T-cell (primary cell): ENCODE data around the gene DNAH11. TPM values are rescaled to one million over a fixed set of nuclear protein-coding genes. Genes with fewer than 3 reads are reported as not detected.

ENCODE experiments used
- ATAC-seq, 4 experiments: fragments of 200-7000 bp in 3 of 4; fragments of 150-1000 bp in 1 of 4; cut with Tn5 transposase; replicated peaks in 1 of 4; 1 replicate in 3 of 4; 2 replicates in 1 of 4; pipeline ENCODE4 v1.10.0; 2021; ENCODE audit warnings: moderate library complexity in 3 of 4, mild to moderate bottlenecking in 2 of 4, moderate number of reproducible peaks in 1 of 4
- CTCF ChIA-PET, 2 donors: fragments of 300-600 bp; sonication (Branson Sonifier 250); formaldehyde crosslinking; loops; one replicate each; lab custom pipeline; 2022; ENCODE audit warnings: antibody characterized with exemption in 2 of 2; lab: Charles Lee
- POLR2A ChIA-PET, 2 donors: fragments of 300-600 bp; sonication (Branson Sonifier 250); formaldehyde crosslinking; loops; one replicate each; lab custom pipeline; 2022; ENCODE audit warnings: antibody characterized with exemption in 2 of 2; lab: Charles Lee
- DNase-seq, 35 experiments: peaks; one replicate each; pipeline versions ENCODE4 v3.0.0 to v3.0.0-alpha.2; 2013 to 2023
- H3K27ac ChIP-seq: one replicate; pipeline ENCODE4 v1.5.1; 2013; ENCODE audit warnings: low read length
- H3K27me3 ChIP-seq, 2 experiments: replicated peaks in 1 of 2; 1 replicate in 1 of 2; 2 replicates in 1 of 2; pipeline versions ENCODE4 v1.6.1 to v1.7.0; 2013; ENCODE audit warnings: low read length in 1 of 2, mixed read lengths in 1 of 2; ENCODE audit not compliant: control insufficient read depth in 2 of 2, insufficient read depth in 2 of 2; ENCODE audit errors: extremely low read depth in 1 of 2
- H3K36me3 ChIP-seq, 2 donors: 1 replicate in 1 of 2; 2 replicates in 1 of 2; pipeline versions ENCODE4 v1.6.1 to v1.7.0; 2013; ENCODE audit warnings: low read length in 1 of 2; ENCODE audit not compliant: control insufficient read depth in 2 of 2, insufficient read depth in 1 of 2; ENCODE audit errors: extremely low read depth in 1 of 2
- H3K4me1 ChIP-seq, 2 experiments: 1 replicate in 1 of 2; 2 replicates in 1 of 2; pipeline versions ENCODE4 v1.6.1 to v1.7.0; 2013; ENCODE audit warnings: low read length in 2 of 2, mixed read lengths in 1 of 2; ENCODE audit not compliant: insufficient read depth in 2 of 2, control insufficient read depth in 1 of 2; ENCODE audit errors: extremely low read depth in 1 of 2
- H3K4me3 ChIP-seq, 2 donors: 1 replicate in 1 of 2; 2 replicates in 1 of 2; pipeline versions ENCODE4 v1.5.1 to v1.7.0; 2013; ENCODE audit warnings: mild to moderate bottlenecking in 2 of 2, low read length in 1 of 2, moderate library complexity in 1 of 2; ENCODE audit not compliant: control insufficient read depth in 1 of 2; ENCODE audit errors: extremely low read depth in 1 of 2
- H3K9me3 ChIP-seq: 2 replicates; pipeline ENCODE4 v1.7.0; 2013
- H3K27ac Mint-ChIP-seq, 2 donors: one replicate each; pipeline ENCODE4 v1.8.0; 2020 to 2021; ENCODE audit warnings: mild to moderate bottlenecking in 2 of 2, mixed read lengths in 2 of 2
- H3K27me3 Mint-ChIP-seq, 2 donors: one replicate each; pipeline ENCODE4 v1.8.0; 2021 to 2022; ENCODE audit warnings: mixed read lengths in 2 of 2
- H3K36me3 Mint-ChIP-seq: one replicate; pipeline ENCODE4 v1.8.0; 2021; ENCODE audit warnings: mixed read lengths
- H3K4me1 Mint-ChIP-seq, 3 donors: one replicate each; pipeline ENCODE4 v1.8.0; 2020 to 2022; ENCODE audit warnings: mixed read lengths in 3 of 3, mild to moderate bottlenecking in 1 of 3
- H3K4me3 Mint-ChIP-seq, 3 donors: one replicate each; pipeline ENCODE4 v1.8.0; 2020 to 2022; ENCODE audit warnings: mild to moderate bottlenecking in 3 of 3, mixed read lengths in 3 of 3, moderate library complexity in 3 of 3
- H3K9me3 Mint-ChIP-seq, 3 donors: one replicate each; pipeline ENCODE4 v1.8.0; 2020 to 2022; ENCODE audit warnings: mixed read lengths in 3 of 3
- WGBS: methylation state at CpG from one replicate; pipeline ENCODE4 v1.1.5; 2013; ENCODE audit warnings: missing lambda C conversion rate; ENCODE audit not compliant: insufficient coverage; 5-methylcytosine and 5-hydroxymethylcytosine counted together
- total RNA-seq, 35 experiments: library from RNA in 6 of 35; stranded (reverse) in 6 of 35; fragments of 120-200 nt in 1 of 35; gene quantifications; one replicate each; pipeline versions ENCODE4 v1.2.1 to v1.2.4 and lab custom pipeline; 2013 to 2026

Gene DNAH11
- total RNA-seq, 5 donors from 2014 or later (not counting 1 experiment from before 2014, with no cell fraction given) = 0.06 to 0.83 (median 0.35) TPM

DNA sequence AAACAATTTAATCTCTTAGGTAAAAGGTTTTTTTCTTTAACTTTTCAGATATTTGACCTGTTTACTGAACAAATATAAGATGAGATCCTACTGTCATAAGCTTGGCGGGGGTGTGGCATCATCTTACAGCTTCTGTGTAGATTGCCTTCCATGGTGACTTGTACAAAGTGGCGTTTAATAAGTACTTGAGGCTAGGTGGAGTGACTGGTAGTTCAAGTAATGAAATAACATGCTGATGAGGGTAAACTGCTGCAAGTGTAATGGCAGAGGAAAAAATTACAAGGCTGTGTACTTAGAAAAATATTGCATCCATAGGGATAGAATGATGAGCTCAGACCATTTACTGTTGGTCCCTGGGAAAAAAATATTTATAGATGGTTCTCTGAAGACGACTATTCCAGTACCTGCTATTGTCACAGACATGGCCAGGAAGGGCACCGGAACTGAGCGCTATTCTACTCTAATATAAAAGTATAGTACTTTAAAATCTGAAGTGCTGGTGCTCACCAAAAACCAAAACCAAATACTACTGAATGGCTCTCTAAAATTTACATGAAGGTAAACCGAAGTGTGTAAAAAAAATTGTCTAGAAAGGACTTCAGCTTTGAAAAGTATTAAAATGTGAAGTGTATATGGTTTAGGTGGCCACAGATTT is 42.4 kb downstream of the DNAH11 start:
- H3K4me1 ChIP-seq = peaks cover 0 to 9% of the 10 kb centered on the region in 2 experiments
- H3K4me3 ChIP-seq = no peak overlapping the region
- peaks cover 0 to 9% (median 3%) of the 10 kb centered on the region in 3 donors for H3K9me3 Mint-ChIP-seq
- no peaks in the 10 kb centered on the region for H3K36me3 ChIP-seq
- H3K27ac ChIP-seq = no peak overlapping the region
- no peaks in the 10 kb centered on the region for H3K9me3 ChIP-seq
- H3K27me3 ChIP-seq = no peaks in the 10 kb centered on the region
- H3K27ac Mint-ChIP-seq = no peak overlapping the region
- no peak for ATAC-seq
- ChIA-PET CTCF (no interaction called here), POLR2A (interaction anchor here in 1 of 2 donors (0.5 kb wide), 1 partner anchor 362 kb away, joined by 7 read pairs; no protein-coding TSS in a partner anchor)
- 78% methylated on average over 2 of the region's 6 CpGs for WGBS
- H3K4me3 Mint-ChIP-seq = no peak overlapping the region
- H3K4me1 Mint-ChIP-seq = peaks cover 17 to 19% (median 17%) of the 10 kb centered on the region in 3 donors
- H3K27me3 Mint-ChIP-seq = peaks cover 3 to 7% of the 10 kb centered on the region in 2 donors
- H3K36me3 Mint-ChIP-seq = no peaks in the 10 kb centered on the region
- DNase-seq = no peak

DNA sequence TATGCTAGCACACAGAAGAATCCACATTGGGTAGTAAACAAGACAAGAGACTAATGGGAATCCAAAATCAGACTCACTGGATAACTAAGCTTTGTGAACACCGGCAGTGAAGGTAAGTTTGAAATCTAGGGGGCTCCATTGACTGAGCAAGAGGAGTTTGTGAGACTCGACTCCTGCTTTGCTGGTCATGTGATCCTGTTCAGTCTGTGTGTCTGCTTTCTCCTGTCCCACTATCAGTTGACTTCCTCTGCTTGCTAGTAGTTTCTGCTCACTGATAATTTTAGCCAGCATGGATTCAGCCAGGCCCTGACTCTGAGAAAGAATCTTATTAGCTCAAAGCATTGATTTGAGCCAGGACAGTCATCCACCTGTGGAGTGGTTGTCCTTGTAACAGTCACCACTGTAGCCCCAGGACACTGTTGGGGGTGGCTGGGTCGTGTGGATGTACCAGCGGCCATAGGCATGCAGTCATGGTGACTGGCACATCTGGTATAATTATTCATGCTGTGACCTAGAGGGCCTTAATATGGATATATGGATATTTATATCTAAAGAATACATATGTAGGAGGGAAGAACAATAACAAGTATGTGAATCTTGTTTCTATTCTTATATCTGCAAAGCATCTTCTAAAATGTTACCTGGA is 44.4 kb downstream of the DNAH11 start:
- Mint-ChIP-seq H3K27ac (peak overlapping the region; percentile 1 to 17), H3K27me3 (peaks cover 3 to 5% of the 10 kb centered on the region in 2 donors), H3K36me3 (no peaks in the 10 kb centered on the region), H3K9me3 (peaks cover 0 to 9% (median 3%) of the 10 kb centered on the region in 3 donors), H3K4me3 (peak overlapping the region in 1 of 3 donors; percentile 28), H3K4me1 (peaks cover 17 to 19% (median 17%) of the 10 kb centered on the region in 3 donors)
- WGBS = no CpG with 5 or more reads among the region's 4 CpGs
- CTCF ChIA-PET = no interaction called here
- POLR2A ChIA-PET = no interaction called here
- ATAC-seq (peak in 1 of 4 experiments; percentile 24), DNase-seq (peak in 1 of 35 experiments; percentile 3)
- no peak overlapping the region for H3K4me3 ChIP-seq
- peaks cover 0 to 9% of the 10 kb centered on the region in 2 experiments for H3K4me1 ChIP-seq
- H3K9me3 ChIP-seq = no peaks in the 10 kb centered on the region
- no peak overlapping the region for H3K27ac ChIP-seq
- no peaks in the 10 kb centered on the region for H3K27me3 ChIP-seq
- H3K36me3 ChIP-seq = no peaks in the 10 kb centered on the region

DNA sequence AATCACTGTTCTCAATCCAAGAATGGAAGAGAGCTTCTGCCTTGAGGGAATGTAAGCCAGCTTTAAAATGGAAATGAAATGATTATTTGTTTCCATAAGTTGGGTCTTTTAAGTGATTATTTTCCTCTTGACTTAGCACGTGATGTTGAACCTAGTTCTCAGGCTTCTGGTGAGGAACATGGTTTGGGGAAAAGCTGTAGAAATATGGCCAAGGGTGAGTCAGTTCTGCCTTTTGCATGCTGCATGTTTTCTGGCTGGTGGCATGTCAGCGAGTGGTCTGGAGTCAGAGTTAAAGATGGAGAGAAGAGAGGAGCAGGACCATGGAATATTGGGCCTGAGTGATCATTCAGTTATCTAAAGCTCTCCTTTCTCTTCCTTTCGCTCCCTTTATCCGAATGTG is 54.0 kb downstream of the DNAH11 start:
- ATAC-seq (no peak), DNase-seq (no peak)
- H3K36me3 ChIP-seq = no peaks in the 10 kb centered on the region
- no peak overlapping the region for H3K27ac ChIP-seq
- Mint-ChIP-seq H3K27ac (no peak overlapping the region), H3K4me3 (no peak overlapping the region), H3K4me1 (no peaks in the 10 kb centered on the region), H3K27me3 (no peaks in the 10 kb centered on the region), H3K36me3 (no peaks in the 10 kb centered on the region), H3K9me3 (peaks cover 0 to 4% (median 3%) of the 10 kb centered on the region in 3 donors)
- 69% methylated on average over 2 of the region's 4 CpGs for WGBS
- POLR2A ChIA-PET = interaction anchor here in 1 of 2 donors (0.6 kb wide), 1 partner anchor 1771 kb away, joined by 3 read pairs; no protein-coding TSS in a partner anchor
- no peaks in the 10 kb centered on the region for H3K9me3 ChIP-seq
- no peaks in the 10 kb centered on the region for H3K27me3 ChIP-seq
- no peak overlapping the region for H3K4me3 ChIP-seq
- CTCF ChIA-PET = no interaction called here
- no peaks in the 10 kb centered on the region for H3K4me1 ChIP-seq

DNA sequence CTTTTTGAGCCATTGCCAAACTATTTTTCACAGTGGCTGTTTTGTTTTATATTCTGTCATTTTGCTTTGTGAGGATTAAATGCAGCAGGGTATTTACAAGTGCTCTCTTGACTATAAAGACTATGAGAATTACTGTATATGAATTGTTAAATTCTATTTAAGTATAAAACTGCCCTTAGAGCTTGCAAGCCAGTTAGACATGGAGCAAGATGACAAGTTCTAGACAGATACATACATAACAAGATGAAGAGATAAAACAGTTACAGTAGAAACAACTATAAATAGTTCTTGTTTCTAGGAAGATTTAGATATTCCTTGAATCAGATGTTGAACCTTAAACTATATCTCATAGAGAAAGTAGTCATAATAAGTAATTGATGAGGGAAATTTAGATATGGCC is 60.6 kb downstream of the DNAH11 start:
- Histone ChIP-seq H3K4me1 (no peaks in the 10 kb centered on the region), H3K9me3 (no peaks in the 10 kb centered on the region), H3K4me3 (no peak overlapping the region), H3K36me3 (no peaks in the 10 kb centered on the region), H3K27ac (no peak overlapping the region), H3K27me3 (peaks cover 0 to 3% of the 10 kb centered on the region in 2 experiments)
- ATAC-seq (no peak), DNase-seq (no peak)
- Mint-ChIP-seq H3K4me3 (no peak overlapping the region), H3K27me3 (peaks cover 8 to 18% of the 10 kb centered on the region in 2 donors), H3K9me3 (peaks cover 0 to 4% (median 3%) of the 10 kb centered on the region in 3 donors), H3K36me3 (no peaks in the 10 kb centered on the region), H3K27ac (no peak overlapping the region), H3K4me1 (peaks cover 7 to 9% (median 9%) of the 10 kb centered on the region in 3 donors)
- ChIA-PET CTCF (no interaction called here), POLR2A (no interaction called here)

DNA sequence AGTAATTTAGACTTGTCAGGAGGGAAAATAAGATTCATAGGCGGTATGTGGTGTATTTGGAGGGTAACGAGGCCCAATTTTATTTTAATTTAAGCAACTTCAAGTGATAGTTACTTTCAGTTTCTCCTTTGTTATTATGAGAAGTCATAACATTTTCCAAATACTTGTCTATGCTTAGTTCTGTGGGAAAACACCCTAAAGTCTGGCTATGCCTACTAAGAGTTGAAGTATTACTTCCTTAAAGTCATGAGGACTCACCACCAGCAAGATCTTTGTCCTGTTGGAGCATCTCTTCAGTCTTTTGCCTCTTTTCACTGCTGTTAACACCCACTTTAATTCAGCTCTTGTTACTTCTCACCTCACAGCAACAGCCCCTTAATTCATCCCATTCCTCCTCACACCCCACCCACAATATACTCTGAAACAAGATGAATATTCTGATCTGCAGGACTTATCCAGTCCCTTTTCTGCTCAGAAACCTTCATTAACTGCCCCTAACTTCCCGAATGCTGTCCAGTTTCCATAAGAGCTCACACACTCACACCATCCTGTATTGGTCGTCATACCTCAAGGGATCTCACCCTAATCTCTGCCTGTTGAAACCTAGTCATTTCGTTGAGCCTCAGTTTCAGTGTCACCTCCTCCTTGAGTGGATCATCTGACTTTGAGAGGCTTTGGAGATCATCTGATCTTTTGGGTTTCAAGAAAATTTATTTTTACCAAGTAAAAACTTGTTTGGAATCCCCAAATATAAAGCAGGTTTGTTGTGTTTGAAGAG is 61.3 kb downstream of the DNAH11 start:
- no peak overlapping the region for H3K27ac ChIP-seq
- no peak for DNase-seq
- peaks cover 7 to 9% (median 9%) of the 10 kb centered on the region in 3 donors for H3K4me1 Mint-ChIP-seq
- ChIA-PET CTCF (interaction anchor here in 1 of 2 donors (0.7 kb wide), 1 partner anchor 995 kb away, joined by 3 read pairs; no protein-coding TSS in a partner anchor), POLR2A (no interaction called here)
- no peak overlapping the region for H3K4me3 ChIP-seq
- no peaks in the 10 kb centered on the region for H3K36me3 ChIP-seq
- H3K27me3 Mint-ChIP-seq = peaks cover 11 to 22% of the 10 kb centered on the region in 2 donors
- 78% methylated on average over 1 of the region's 5 CpGs for WGBS
- no peak for ATAC-seq
- H3K27me3 ChIP-seq = peaks cover 0 to 3% of the 10 kb centered on the region in 2 experiments
- no peaks in the 10 kb centered on the region for H3K9me3 ChIP-seq
- no peaks in the 10 kb centered on the region for H3K4me1 ChIP-seq
- H3K27ac Mint-ChIP-seq = no peak overlapping the region
- H3K9me3 Mint-ChIP-seq = no peaks in the 10 kb centered on the region
- no peak overlapping the region for H3K4me3 Mint-ChIP-seq
- H3K36me3 Mint-ChIP-seq = no peaks in the 10 kb centered on the region

DNA sequence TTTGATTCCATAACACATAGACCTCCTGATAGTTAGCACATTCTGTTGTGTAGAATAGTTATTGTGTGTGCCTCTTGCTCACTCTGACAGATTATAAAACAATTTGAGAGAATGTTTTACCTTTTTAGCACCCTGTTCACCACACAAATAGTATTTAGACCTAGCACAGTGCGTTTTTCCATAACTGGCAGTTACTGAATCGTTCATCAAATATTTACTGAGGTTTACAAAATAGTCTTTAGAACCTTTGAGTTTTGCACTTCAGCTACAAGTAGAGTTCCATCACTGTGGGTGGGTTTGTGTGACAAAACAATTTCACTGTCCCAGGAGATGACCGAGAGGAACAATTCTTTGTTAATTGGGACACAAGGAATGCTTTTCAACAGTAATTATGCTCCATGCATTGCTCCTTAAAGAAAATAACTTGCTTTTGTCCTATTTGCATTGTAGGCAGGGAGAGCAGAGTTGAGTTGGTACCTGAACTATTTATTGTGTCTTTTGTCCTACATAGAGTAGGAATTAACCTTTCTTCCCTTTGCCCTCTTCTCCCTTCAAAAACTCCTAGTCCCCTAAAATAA is 62.3 kb downstream of the DNAH11 start:
- Mint-ChIP-seq H3K27me3 (peaks cover 16 to 28% of the 10 kb centered on the region in 2 donors), H3K36me3 (no peaks in the 10 kb centered on the region), H3K27ac (no peak overlapping the region), H3K9me3 (no peaks in the 10 kb centered on the region), H3K4me3 (no peak overlapping the region), H3K4me1 (peaks cover 7 to 9% (median 9%) of the 10 kb centered on the region in 3 donors)
- peaks cover 0 to 8% of the 10 kb centered on the region in 2 experiments for H3K27me3 ChIP-seq
- H3K36me3 ChIP-seq = no peaks in the 10 kb centered on the region
- H3K9me3 ChIP-seq = no peaks in the 10 kb centered on the region
- no peak overlapping the region for H3K27ac ChIP-seq
- H3K4me3 ChIP-seq = no peak overlapping the region
- no peak for ATAC-seq
- WGBS = no CpG with 5 or more reads among the region's 3 CpGs
- CTCF ChIA-PET = interaction anchor here in 1 of 2 donors (0.7 kb wide), 1 partner anchor 996 kb away, joined by 3 read pairs; no protein-coding TSS in a partner anchor
- no peak for DNase-seq
- H3K4me1 ChIP-seq = no peaks in the 10 kb centered on the region
- POLR2A ChIA-PET = no interaction called here
